ENCODE results near the gene CLINT1.

The CLINT1 gene

GRCh38 chr5:157827423-157827822 is 31.5 kb downstream of the CLINT1 start:
- no peaks in the 10 kb centered on the region for H3K9me3 Mint-ChIP-seq
- H3K4me1 Mint-ChIP-seq, result peaks cover 32% of the 10 kb centered on the region
- H3K27me3 Mint-ChIP-seq (ENCODE audit: low read depth, poor library complexity), result no peaks in the 10 kb centered on the region
- H3K4me3 Mint-ChIP-seq, result no peak overlapping the region
- no peak for DNase-seq
- H3K27ac Mint-ChIP-seq, result peak overlapping the region; percentile 24
- H3K36me3 Mint-ChIP-seq (ENCODE audit: low read depth), result peaks cover 2% of the 10 kb centered on the region
- no peak for TF ChIP-seq CTCF (IDR thresholded peaks at IDR 0.05)

- Mint-ChIP-seq H3K27me3 (ENCODE audit: low read depth, poor library complexity) (peaks cover 3% of the 10 kb centered on the region), H3K9me3 (no peaks in the 10 kb centered on the region), H3K36me3 (ENCODE audit: low read depth) (peaks cover 5% of the 10 kb centered on the region), H3K4me3 (no peak overlapping the region), H3K27ac (no peak overlapping the region), H3K4me1 (peaks cover 32% of the 10 kb centered on the region)
- no peak for DNase-seq
- TF ChIP-seq CTCF (IDR thresholded peaks at IDR 0.05), result no peak
These were observed 35.3 kb downstream of the CLINT1 start for GRCh38 chr5:157823655-157824054.

- Mint-ChIP-seq H3K27ac (peak overlapping the region; percentile 19), H3K9me3 (no peaks in the 10 kb centered on the region), H3K36me3 (ENCODE audit: low read depth) (peaks cover 12% of the 10 kb centered on the region), H3K4me1 (peaks cover 26% of the 10 kb centered on the region), H3K4me3 (no peak overlapping the region), H3K27me3 (ENCODE audit: low read depth, poor library complexity) (peaks cover 3% of the 10 kb centered on the region)
- DNase-seq, result no peak
- TF ChIP-seq CTCF (IDR thresholded peaks at IDR 0.05), result no peak
These were observed 36.9 kb downstream of the CLINT1 start for GRCh38 chr5:157821822-157822622.

GRCh38 chr5:157821405-157821804 is 37.5 kb downstream of the CLINT1 start:
- H3K9me3 Mint-ChIP-seq, result no peaks in the 10 kb centered on the region
- H3K36me3 Mint-ChIP-seq (ENCODE audit: low read depth), result peaks cover 12% of the 10 kb centered on the region
- no peak for TF ChIP-seq CTCF (IDR thresholded peaks at IDR 0.05)
- H3K4me1 Mint-ChIP-seq, result peaks cover 26% of the 10 kb centered on the region
- DNase-seq, result no peak
- no peak overlapping the region for H3K4me3 Mint-ChIP-seq
- peaks cover 3% of the 10 kb centered on the region for H3K27me3 Mint-ChIP-seq (ENCODE audit: low read depth, poor library complexity)
- H3K27ac Mint-ChIP-seq, result no peak overlapping the region

GRCh38 chr5:157820593-157821252 is 38.2 kb downstream of the CLINT1 start:
- peak; percentile 16 for DNase-seq
- Mint-ChIP-seq H3K9me3 (no peaks in the 10 kb centered on the region), H3K36me3 (ENCODE audit: low read depth) (peaks cover 12% of the 10 kb centered on the region), H3K27me3 (ENCODE audit: low read depth, poor library complexity) (peaks cover 3% of the 10 kb centered on the region), H3K27ac (peak overlapping the region; percentile 25), H3K4me3 (no peak overlapping the region), H3K4me1 (peaks cover 26% of the 10 kb centered on the region)
- TF ChIP-seq CTCF (IDR thresholded peaks at IDR 0.05), result peak; percentile 61
